ENCODE data around the gene CDK6. TPM values are rescaled to one million over a fixed set of nuclear protein-coding genes. Genes with fewer than 3 reads are reported as not detected.

The CDK6 gene
- total and polyA plus RNA-seq, 2 of the 8 experiments (the other 6 are each of a cell fraction or from before 2014, with no cell fraction given): 5.9 to 18.9 TPM

GRCh38 chr7:92817398-92817797, 19.0 kb downstream of the CDK6 start:
- no peak overlapping the region for H2AFZ ChIP-seq (ENCODE audit: low read length)
- H2BK5ac ChIP-seq (ENCODE audit: low read depth, low read length): no peak overlapping the region
- H3K9ac ChIP-seq (replicated peaks in 1 of 4; ENCODE audit: extremely low read depth in 1 of 4, low read depth in 3 of 4, low read length in 3 of 4): no peak overlapping the region
- H3K36me3 ChIP-seq (ENCODE audit: control insufficient read depth in 2 of 4, insufficient read depth in 4 of 4, low read length in 3 of 4): peaks cover 0 to 6% (median 0%) of the 10 kb centered on the region in 4 experiments; a peak in 3 of 8 replicates
- POLR2A ChIA-PET (ENCODE audit: partially characterized antibody): no interaction called here
- H4K20me1 ChIP-seq (replicated peaks in 1 of 2; ENCODE audit: control insufficient read depth in 1 of 2, insufficient read depth in 2 of 2, low read length in 2 of 2): no peaks in the 10 kb centered on the region
- H4K8ac ChIP-seq (ENCODE audit: extremely low read depth, insufficient read depth, low read length): no peak overlapping the region
- no peak overlapping the region for H2BK12ac ChIP-seq (ENCODE audit: low read depth, low read length)
- no peak overlapping the region for H4K91ac ChIP-seq (replicated peaks; ENCODE audit: insufficient read length, low read length)
- H3K4me2 ChIP-seq (ENCODE audit: insufficient read depth in 1 of 2, low read depth in 2 of 2, low read length in 2 of 2): no peak overlapping the region
- no peak overlapping the region for H3K4me3 ChIP-seq (ENCODE audit: extremely low read depth in 1 of 4, insufficient read depth in 2 of 4, low read depth in 3 of 4, low read length in 4 of 4)
- H3K79me1 ChIP-seq (ENCODE audit: low read depth, low read length): no peaks in the 10 kb centered on the region
- CTCF ChIA-PET (ENCODE audit: partially characterized antibody): interaction anchor here (1.3 to 2.5 kb wide), 3 partner anchors 14 to 47 kb away, joined by 3 to 9 read pairs (median 3); no protein-coding TSS in a partner anchor
- H3K27ac ChIP-seq (ENCODE audit: low read depth, low read length): no peak overlapping the region
- H3K79me2 ChIP-seq (ENCODE audit: control insufficient read depth in 1 of 2, insufficient read depth in 2 of 2, low read length in 2 of 2): peaks cover 0 to 53% of the 10 kb centered on the region in 2 experiments; a peak in 2 of 4 replicates
- H3K18ac ChIP-seq (ENCODE audit: extremely low read depth, low read length): no peak overlapping the region
- DNase-seq (ENCODE audit: low read depth in 1 of 2, low spot score in 2 of 2) (no peak), FAIRE-seq (no peak)
- H3K4me1 ChIP-seq (replicated peaks in 1 of 4; ENCODE audit: control insufficient read depth in 3 of 4, insufficient read depth in 4 of 4, low read length in 3 of 4): peaks cover 0 to 11% (median 3%) of the 10 kb centered on the region in 4 experiments; a peak in 3 of 7 replicates
- H2AK5ac ChIP-seq (ENCODE audit: low read depth, low read length): no peak overlapping the region
- no peak overlapping the region for H2BK20ac ChIP-seq (ENCODE audit: low read length)
- H4K5ac ChIP-seq (ENCODE audit: insufficient read length, low read depth, low read length): no peak overlapping the region
- no peaks in the 10 kb centered on the region for H3K27me3 ChIP-seq (replicated peaks in 1 of 4; ENCODE audit: control insufficient read depth in 3 of 4, extremely low read depth in 1 of 4, insufficient read depth in 3 of 4, low read length in 3 of 4)
- no peak overlapping the region for H3K23ac ChIP-seq (ENCODE audit: insufficient read length)
- H2BK15ac ChIP-seq (ENCODE audit: low read length): no peak overlapping the region
- no peak overlapping the region for H3K4ac ChIP-seq (replicated peaks; ENCODE audit: insufficient read length, low read depth, low read length)
- H3K9me3 ChIP-seq (ENCODE audit: insufficient read depth in 2 of 2, low read depth in 1 of 2, low read length in 1 of 2): peaks cover 0 to 9% of the 10 kb centered on the region in 2 experiments; a peak in 2 of 4 replicates
- no peak overlapping the region for H3K14ac ChIP-seq (ENCODE audit: insufficient read length)
- H2BK120ac ChIP-seq (replicated peaks; ENCODE audit: low read depth, low read length): no peak overlapping the region
- H3K56ac ChIP-seq (replicated peaks; ENCODE audit: insufficient read length, low read depth, low read length): no peak overlapping the region
- H3K23me2 ChIP-seq (ENCODE audit: low read depth, low read length): no peaks in the 10 kb centered on the region
- TF ChIP-seq TAF7 (optimal IDR thresholded peaks at IDR 0.05; ENCODE audit: borderline replicate concordance, low read depth, low read length) (no peak), SP4 (IDR thresholded peaks at IDR 0.05; ENCODE audit: low read length) (no peak), GTF2F1 (IDR thresholded peaks at IDR 0.05; ENCODE audit: borderline replicate concordance, low read depth, low read length) (no peak), POLR2AphosphoS5 (IDR thresholded peaks at IDR 0.05; ENCODE audit: low read depth, low read length) (no peak), RNF2 (IDR thresholded peaks at IDR 0.05; ENCODE audit: borderline replicate concordance, low read depth, low read length, missing control alignments, poor library complexity, severe bottlenecking) (no peak)

Data from H1 (cell line).